GM23248 (cell line): ENCODE measurements around the gene ELOF1.

Experiments
- EZH2 ChIP-seq: fragments of 200-600 bp; sonication (generic); IDR thresholded peaks from 2 replicates; pipeline ENCODE4 v1.6.1; 2018; ENCODE audit warnings: antibody characterized with exemption, mild to moderate bottlenecking; ENCODE audit not compliant: insufficient read depth, poor library complexity, severe bottlenecking
- EZH2phosphoT487 ChIP-seq: fragments of 200-600 bp; sonication (generic); IDR thresholded peaks from 2 replicates; pipeline ENCODE4 v1.6.1; 2018; ENCODE audit warnings: antibody characterized with exemption, moderate library complexity, mild to moderate bottlenecking, low read depth; ENCODE audit not compliant: insufficient read depth

DNA sequence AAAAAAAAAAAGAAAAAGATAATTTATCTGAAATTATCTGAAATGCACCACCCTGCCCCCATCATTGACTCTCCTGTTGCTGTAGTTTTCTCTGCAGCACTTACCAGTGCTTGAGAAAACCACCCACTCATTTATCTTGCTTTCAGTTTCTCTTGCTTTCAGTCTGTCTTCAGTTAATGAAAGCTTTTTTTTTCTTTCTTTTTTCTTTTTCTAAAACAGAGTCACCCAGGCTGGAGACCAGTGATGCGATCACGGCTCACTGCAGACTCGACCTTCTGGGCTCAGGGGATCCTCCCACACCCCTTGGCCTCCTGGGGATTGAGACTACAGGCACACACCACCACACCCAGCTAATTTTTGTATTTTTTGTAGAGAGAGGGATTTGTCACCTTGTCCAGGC, 22.7 kb upstream of the ELOF1 start:
- TF ChIP-seq EZH2 (no peak), EZH2phosphoT487 (no peak)
